ENCODE measurements around the gene ZNF512B. TPM values are rescaled to one million over a fixed set of nuclear protein-coding genes. Genes with fewer than 3 reads are reported as not detected.
"Not testable (repeated sequence)": the region's sequence is repeated elsewhere in the genome, so short reads cannot be mapped to it uniquely, and the experiment has no call there.

ZNF512B gene
- total RNA-seq, 2 donors from 2014 or later, result 10.0 to 21.4 TPM

DNA sequence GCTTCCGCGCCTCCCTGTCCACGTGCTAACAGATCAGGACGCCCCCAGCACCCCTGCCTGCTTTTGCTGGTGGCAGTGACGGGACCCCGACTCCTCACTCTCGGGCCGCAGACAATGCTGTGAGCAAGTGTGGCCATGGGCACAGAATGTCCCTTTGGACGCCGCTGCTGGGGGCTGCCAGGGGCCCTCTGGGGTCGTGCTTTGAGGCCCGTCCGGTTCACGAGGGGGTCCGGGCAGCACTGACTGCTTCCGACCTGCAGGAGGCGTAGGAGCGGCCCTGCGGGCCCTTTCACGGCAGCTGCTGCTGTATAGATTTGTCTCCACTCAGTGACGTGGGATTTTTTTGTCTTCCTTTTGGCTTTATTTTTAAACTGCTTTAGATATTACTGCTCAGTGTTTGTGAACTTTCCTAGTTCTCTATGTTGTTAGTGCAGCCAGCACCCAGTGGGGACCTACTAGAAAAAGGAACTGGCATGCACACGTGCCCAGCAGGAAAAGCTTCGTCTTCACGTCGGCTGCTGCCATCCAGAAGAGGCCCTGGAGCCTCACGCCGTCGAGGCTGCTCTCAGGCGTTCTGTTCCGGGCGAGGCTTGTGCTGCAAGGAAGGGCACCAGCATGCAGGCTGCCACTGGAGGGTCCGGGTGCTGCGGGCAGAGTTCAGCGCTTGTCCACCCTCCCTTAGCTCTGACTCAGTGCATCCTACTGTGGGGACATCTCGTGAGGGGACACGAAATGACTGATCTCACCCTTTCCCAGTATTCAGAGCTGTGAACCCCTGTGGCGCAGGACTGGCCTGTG is 35.3 kb downstream of the ZNF512B start:
- peaks cover 0 to 4% of the 10 kb centered on the region in 2 donors for H3K36me3 Mint-ChIP-seq
- no peaks in the 10 kb centered on the region for H3K9me3 Mint-ChIP-seq
- DNase-seq (ENCODE audit: low spot score in 2 of 2) (no peak), ATAC-seq (no peak)
- H3K27ac Mint-ChIP-seq, result peak overlapping the region in 1 of 2 donors; percentile 57

DNA sequence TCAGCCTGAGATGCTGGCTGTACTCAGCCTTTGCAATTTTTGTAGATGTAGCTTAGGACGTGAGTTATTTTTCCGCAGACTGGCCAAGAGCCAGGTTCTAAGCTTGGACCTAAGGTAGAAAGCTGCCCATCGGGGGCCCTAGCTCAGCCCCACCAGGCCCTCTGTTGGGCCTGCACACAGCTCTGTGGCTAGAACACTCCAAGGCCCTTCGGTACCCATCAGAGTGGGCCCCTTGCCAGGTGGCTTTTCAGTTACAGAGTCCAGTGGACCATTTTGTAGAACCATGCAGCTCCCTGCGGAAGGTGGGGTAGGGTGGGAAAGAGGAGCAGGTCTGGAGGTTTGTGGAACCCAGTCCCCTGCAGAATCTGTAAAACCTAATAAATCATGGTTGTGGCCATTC is 36.1 kb downstream of the ZNF512B start:
- Mint-ChIP-seq H3K9me3 (no peaks in the 10 kb centered on the region), H3K27ac (no peak overlapping the region), H3K36me3 (peaks cover 4 to 8% of the 10 kb centered on the region in 2 donors)
- DNase-seq (ENCODE audit: low spot score in 2 of 2), result no peak
- ATAC-seq, result no peak

DNA sequence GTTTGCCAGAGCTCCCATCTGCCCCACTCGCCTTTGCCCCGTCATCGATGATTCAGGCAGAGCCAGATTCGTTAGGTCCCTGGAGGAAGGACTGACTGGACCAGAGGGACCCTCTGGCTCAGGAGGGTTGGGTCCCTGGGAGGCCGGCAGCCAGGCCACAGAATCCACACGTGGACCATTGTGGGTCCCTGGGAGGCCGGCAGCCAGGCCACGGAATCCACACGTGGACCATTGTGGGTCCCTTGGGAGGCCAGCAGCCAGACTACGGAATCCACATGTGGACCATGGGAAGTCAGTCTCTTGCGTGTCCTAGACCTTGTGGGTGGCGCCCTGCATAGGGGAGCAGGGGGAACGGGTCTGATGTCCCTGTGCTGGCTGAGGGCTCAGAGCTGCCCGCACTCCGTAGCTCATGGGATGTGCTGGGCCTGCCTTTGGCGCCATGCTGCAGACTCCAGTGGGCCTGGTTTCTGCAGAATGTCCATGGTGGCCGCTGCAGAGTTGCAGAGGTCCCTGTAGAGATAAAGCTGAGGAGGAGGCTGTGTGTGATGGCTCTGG is 37.0 kb downstream of the ZNF512B start:
- DNase-seq (ENCODE audit: low spot score in 2 of 2) (no peak), ATAC-seq (peak in 1 of 2 donors; percentile 22)
- Mint-ChIP-seq H3K36me3 (peaks cover 8 to 11% of the 10 kb centered on the region in 2 donors), H3K27ac (no peak overlapping the region), H3K9me3 (no peaks in the 10 kb centered on the region)

DNA sequence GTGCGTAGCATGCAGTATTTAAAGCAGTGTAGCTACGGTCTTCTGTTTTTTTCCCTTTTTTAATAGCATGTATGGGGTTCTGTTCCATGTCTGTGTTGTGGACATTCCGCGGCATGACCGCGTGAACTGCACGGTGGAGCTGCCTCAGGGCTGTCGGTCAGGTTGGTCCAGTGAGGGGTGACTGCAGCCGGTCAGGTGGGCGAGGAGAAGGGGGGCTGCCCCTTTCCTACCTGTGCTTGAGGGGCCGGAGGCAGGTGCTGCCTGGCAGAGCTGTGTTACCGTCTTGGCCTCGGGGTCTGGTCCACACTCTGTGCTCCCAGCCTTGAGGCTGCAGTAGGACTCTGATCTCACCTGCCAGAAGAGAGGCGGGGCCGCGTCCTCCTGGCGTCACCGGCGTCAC is 38.0 kb downstream of the ZNF512B start:
- no peak for DNase-seq (ENCODE audit: low spot score in 2 of 2)
- ATAC-seq, result peak in 1 of 2 donors; percentile 10
- H3K27ac Mint-ChIP-seq, result peak overlapping the region in 1 of 2 donors; percentile 36
- no peaks in the 10 kb centered on the region for H3K9me3 Mint-ChIP-seq
- H3K36me3 Mint-ChIP-seq, result peaks cover 8 to 11% of the 10 kb centered on the region in 2 donors

DNA sequence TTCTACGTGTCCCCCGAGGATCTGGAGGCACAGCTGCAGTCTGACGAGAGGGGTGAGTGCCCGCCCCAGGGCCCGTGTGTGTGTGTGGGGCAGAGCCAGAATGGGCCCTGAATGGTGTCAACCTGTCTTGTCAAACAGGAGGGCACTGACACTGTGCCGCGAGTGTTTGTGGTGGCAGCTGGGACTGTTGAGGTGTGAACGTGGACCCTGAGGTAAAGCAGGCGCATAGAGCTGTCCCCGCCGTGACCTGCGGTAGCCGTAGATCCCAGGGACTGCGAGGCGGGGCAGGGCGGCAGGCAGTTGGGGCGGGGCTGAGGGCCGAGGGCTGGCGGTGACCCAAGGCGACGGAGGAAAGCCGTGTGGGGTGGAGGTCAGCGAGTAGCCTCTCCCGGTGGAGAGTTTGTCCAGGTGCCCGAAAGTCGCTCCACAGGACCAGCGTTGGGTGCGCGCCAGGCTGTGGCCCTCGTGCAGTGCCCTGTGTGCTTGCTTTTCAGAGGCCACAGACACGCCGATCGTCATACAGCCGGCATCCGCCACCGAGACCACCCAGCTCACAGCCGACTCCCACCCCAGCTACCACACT is 38.7 kb downstream of the ZNF512B start:
- H3K27ac Mint-ChIP-seq, result no peak overlapping the region

DNA sequence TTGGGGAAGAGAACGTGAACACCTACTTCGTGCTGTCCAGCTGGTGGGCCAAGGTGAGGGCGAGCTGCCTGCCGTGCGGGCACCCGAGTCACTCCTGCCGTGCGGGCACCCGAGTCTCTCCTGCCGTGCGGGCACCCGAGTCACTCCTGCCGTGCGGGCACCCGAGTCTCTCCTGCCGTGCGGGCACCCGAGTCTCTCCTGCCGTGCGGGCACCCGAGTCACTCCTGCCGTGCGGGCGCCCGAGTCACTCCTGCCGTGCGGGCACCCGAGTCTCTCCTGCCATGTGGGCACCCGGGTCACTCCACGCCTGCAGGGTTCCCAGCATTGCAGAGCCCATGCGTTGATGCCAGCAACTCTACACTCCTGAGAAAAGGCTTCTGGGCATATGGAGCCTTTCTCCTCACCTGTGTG is 40.3 kb downstream of the ZNF512B start:
- not testable (repeated sequence) for H3K9me3 Mint-ChIP-seq; DNase-seq (ENCODE audit: low spot score in 2 of 2); ATAC-seq
- Mint-ChIP-seq H3K27ac (peak overlapping the region in 1 of 2 donors; percentile 36), H3K36me3 (peaks cover 8 to 11% of the 10 kb centered on the region in 2 donors)

More for the DNA sequence above, 38.7 kb downstream of the ZNF512B start:
- Mint-ChIP-seq H3K9me3 (no peaks in the 10 kb centered on the region), H3K36me3 (peaks cover 8 to 11% of the 10 kb centered on the region in 2 donors)
- ATAC-seq (peak in 1 of 2 donors; percentile 3), DNase-seq (ENCODE audit: low spot score in 2 of 2) (no peak)

DNA sequence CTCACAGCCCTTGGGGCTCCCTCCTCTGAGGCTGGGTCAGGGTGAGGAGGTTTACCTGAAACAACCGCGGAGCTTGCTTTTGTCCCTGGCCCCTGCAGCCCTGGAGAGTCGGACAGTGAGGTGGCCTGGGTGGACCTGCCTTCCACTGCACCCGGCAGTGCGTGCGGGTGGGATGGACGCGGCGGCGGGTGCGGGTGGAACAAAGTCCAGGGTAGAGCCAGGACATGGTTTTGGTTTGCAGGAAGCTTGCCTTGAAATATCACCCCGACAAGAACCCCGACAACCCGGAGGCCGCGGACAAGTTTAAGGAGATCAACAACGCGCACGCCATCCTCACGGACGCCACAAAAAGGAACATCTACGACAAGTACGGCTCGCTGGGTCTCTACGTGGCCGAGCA is 40.7 kb downstream of the ZNF512B start:
- peak overlapping the region in 1 of 2 donors; percentile 44 for H3K27ac Mint-ChIP-seq
- no peak for DNase-seq (ENCODE audit: low spot score in 2 of 2)
- no peak for ATAC-seq
- H3K36me3 Mint-ChIP-seq, result peaks cover 8 to 11% of the 10 kb centered on the region in 2 donors
- H3K9me3 Mint-ChIP-seq, result no peaks in the 10 kb centered on the region

DNA sequence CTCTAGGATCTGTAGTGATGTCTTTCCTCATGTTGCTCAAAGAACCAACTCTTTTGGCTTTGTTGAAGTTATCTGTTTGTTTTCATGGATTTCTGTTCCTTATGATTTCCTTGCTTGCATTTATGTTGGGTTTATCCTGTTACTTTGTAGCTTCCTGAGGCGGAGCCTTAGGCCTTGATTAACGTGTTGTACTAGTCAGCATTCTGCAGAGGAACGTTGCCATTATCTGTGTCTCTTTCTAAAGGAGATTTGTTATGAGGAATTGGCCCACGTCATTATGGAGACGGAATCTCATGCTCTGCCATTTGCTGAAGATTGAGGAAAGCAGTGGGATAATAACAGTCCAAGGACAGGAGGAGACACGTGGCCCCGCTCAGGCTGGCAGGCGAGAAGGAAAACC is 43.4 kb downstream of the ZNF512B start:
- Mint-ChIP-seq H3K9me3 (no peaks in the 10 kb centered on the region), H3K27ac (peak overlapping the region; percentile 29 to 53), H3K36me3 (peaks cover 8 to 11% of the 10 kb centered on the region in 2 donors)
- DNase-seq (ENCODE audit: low spot score in 2 of 2) (no peak), ATAC-seq (no peak)

DNA sequence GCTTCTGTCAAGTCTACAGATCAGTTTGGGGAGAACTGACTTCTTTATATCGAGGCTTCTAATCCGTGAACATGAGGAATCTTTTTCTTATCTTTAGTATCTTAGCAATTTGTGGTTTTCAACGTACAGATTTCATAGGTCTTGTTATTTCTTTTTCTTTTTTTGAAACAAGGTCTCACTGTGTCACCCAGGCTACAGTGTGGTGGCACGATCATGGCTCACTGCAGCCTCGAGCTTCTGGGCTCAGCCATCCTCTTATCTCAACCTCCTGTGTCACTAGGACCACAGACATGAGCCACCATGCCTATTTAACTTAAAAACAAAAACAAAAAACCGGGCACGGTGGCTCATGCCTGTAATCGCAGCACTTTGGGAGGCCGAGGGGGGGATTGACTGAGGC is 45.5 kb downstream of the ZNF512B start:
- no peaks in the 10 kb centered on the region for H3K9me3 Mint-ChIP-seq
- no peak for DNase-seq (ENCODE audit: low spot score in 2 of 2)
- H3K36me3 Mint-ChIP-seq, result peaks cover 4 to 11% of the 10 kb centered on the region in 2 donors
- ATAC-seq, result no peak
- peak overlapping the region in 1 of 2 donors; percentile 63 for H3K27ac Mint-ChIP-seq

DNA sequence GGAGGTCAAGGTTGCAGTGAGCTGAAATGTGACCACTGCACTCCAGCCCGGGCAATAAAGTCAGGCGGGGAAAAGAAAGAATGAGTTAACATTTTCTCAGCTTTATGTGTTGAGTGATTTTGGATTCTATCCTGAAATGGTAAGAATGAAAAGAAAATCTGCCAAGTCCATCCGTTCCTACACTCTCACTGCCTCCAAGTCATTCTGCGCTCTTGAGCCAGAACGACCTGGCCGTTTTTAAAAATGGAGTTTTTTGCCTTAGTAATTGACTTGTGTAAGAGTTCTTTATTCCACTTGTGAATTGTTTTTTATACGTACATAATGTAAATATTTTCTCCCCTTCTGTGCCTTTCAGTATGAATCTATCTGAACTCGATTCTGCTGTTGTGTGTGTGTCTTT is 46.1 kb downstream of the ZNF512B start:
- H3K9me3 Mint-ChIP-seq, result no peaks in the 10 kb centered on the region
- ATAC-seq, result no peak
- no peak for DNase-seq (ENCODE audit: low spot score in 2 of 2)
- H3K27ac Mint-ChIP-seq, result peak overlapping the region in 1 of 2 donors; percentile 63
- peaks cover under 1 to 7% of the 10 kb centered on the region in 2 donors for H3K36me3 Mint-ChIP-seq

DNA sequence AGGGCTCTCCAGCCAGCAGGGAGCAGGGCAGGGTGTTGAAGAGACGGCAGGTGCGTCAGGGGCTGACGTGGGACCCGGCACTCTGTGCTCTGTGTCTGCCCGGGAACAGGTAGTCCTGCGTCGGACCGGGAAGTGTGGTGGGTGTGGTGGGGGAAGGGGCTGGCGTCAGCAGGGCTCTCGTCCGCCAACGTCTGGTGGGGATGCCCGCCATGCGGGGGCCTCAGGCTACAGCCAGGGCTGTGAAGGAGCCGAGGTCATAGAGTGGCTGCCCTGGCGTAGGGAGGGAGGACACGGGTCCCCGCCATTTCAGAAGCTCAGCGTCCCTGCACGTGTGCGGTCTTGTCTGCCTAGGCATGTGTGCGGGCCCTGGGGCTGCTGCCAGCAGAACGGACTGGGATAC is 49.5 kb downstream of the ZNF512B start:
- ATAC-seq (no peak), DNase-seq (ENCODE audit: low spot score in 2 of 2) (no peak)
- no peak overlapping the region for H3K27ac Mint-ChIP-seq
- no peaks in the 10 kb centered on the region for H3K9me3 Mint-ChIP-seq
- H3K36me3 Mint-ChIP-seq, result peaks cover 0 to 2% of the 10 kb centered on the region in 2 donors

DNA sequence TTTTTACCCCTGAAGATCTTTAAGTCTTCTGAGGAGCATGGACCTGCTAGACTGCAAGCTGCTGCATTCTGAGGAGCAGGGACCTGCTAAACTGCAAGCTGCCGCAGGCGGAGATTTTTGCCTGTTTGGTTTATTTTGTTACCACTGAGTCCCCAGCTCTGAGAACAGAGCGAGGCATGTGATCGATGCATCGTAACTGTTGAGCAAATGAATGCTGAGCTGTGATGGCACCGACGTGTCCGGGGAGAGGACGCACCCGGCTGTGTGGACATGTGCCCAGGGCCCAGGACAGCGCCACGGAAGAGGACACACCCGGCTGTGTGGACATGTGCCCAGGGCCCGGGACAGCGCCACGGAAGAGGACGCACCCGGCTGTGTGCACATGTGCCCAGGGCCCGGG is 50.6 kb downstream of the ZNF512B start:
- H3K27ac Mint-ChIP-seq, result no peak overlapping the region
- no peaks in the 10 kb centered on the region for H3K9me3 Mint-ChIP-seq
- ATAC-seq (no peak), DNase-seq (ENCODE audit: low spot score in 2 of 2) (no peak)
- H3K36me3 Mint-ChIP-seq, result peaks cover 0 to 8% of the 10 kb centered on the region in 2 donors

DNA sequence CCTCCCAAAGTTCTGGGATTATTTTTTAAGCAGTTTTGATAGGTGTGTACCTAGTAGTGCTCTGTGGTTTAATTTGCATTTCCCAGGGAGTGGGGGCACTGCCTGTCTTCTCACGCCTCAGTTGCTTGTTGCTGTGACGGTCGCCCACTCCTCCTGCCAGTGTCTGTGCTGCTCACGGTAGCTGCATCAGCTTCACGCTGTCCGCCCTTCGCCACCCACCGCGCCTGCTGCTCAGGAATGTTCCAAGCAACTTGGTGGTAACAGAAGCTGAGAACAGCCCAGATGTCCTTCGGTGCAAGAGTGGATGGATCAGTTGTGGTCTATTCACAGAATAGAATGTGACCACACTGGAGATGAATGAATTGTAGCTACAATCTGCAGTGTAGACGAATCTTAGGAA is 51.9 kb downstream of the ZNF512B start:
- H3K36me3 Mint-ChIP-seq, result peaks cover 0 to 8% of the 10 kb centered on the region in 2 donors
- DNase-seq (ENCODE audit: low spot score in 2 of 2) (no peak), ATAC-seq (no peak)
- no peak overlapping the region for H3K27ac Mint-ChIP-seq
- no peaks in the 10 kb centered on the region for H3K9me3 Mint-ChIP-seq

DNA sequence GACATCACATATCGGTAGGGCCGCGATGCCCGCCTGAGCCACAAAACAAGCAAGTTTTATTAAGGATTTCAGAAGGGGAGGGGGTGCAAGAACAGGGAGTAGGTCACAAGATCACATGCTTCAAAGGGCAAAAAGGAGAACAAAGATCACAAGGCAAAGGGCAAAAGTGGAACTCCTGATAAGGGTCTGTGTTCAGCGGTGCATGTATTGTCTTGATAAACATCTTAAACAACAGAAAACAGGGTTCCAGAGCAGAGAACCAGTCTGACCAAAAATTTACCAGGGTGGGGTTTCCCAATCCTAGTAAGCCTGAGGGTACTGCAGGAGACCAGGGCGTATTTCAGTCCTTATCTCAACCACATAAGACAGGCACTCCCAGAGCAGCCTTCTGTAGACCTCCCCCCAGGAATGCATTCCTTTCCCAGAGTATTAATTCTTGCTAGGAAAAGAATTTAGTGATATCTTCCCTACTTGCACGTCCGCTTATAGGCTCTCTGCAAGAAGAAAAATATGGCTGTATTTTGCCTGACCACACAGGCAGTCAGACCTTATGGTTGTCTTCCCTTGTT is 53.3 kb downstream of the ZNF512B start:
- not testable (repeated sequence) for ATAC-seq; DNase-seq (ENCODE audit: low spot score in 2 of 2); H3K9me3 Mint-ChIP-seq; H3K36me3 Mint-ChIP-seq
- H3K27ac Mint-ChIP-seq, result peak overlapping the region in 1 of 2 donors; percentile 69

DNA sequence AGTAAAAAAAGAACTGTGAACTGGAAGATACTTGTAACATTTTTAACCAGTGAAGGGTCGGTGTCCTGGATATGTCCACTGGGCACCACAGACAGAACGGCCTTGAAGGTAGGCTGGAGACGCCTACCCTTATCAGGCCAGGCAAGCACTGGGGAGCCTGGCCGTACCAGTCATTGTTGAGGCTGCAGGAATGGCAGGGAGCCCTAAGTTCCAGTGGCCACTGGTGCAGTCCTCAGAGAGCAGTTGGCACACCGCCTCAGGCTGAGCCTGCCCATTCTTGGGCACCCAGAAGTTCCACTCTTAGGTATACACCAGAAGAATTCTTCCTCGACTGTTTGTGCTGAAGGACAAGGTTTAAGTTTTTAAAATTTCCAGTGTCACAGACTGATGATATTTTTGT is 54.3 kb downstream of the ZNF512B start:
- no peak for DNase-seq (ENCODE audit: low spot score in 2 of 2)
- no peaks in the 10 kb centered on the region for H3K9me3 Mint-ChIP-seq
- H3K27ac Mint-ChIP-seq, result peak overlapping the region in 1 of 2 donors; percentile 37
- ATAC-seq, result no peak
- peaks cover 0 to 8% of the 10 kb centered on the region in 2 donors for H3K36me3 Mint-ChIP-seq

DNA sequence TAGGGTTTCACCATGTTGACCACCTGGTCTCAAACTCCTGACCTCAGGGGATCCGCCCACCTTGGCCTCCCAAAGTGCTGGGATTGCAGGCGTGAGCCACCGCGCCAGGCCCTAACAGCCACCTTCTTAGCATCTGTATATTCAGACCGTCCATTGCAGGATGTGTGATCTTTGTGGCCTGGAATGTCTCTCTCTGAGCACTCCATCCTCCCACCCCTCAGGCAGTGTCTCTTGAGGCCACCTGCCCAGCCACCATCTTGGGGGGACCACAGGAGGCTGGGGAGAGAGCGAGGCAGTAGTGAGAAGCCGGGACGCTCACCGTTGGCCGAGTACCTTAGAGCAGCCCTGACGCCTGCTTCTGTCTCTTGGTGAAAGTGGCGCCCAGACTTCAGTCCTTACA is 56.0 kb downstream of the ZNF512B start:
- Mint-ChIP-seq H3K27ac (peak overlapping the region in 1 of 2 donors; percentile 55), H3K36me3 (peaks cover 0 to 8% of the 10 kb centered on the region in 2 donors), H3K9me3 (no peaks in the 10 kb centered on the region)
- ATAC-seq, result no peak
- no peak for DNase-seq (ENCODE audit: low spot score in 2 of 2)

DNA sequence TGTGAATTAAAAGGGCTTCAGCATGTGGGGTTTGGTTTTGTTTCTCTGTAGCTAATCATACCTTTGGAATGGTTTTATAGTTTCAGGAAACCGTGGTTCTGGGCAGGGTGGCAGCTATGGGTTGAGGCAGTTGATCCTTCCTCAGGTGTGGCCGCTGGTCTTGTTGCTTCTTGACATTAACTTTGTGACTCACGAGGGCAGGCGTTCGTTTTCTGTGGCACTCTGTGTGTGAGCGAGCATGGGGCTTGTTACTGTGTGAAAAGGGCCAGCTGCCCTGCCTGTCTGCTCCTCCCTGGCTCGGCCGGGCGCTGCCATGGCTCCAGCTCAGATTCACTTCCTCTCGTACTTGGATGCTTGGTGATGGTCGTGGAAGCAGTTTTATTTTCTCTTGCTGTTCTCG is 58.6 kb downstream of the ZNF512B start:
- Mint-ChIP-seq H3K36me3 (peaks cover 0 to 8% of the 10 kb centered on the region in 2 donors), H3K9me3 (no peaks in the 10 kb centered on the region), H3K27ac (peak overlapping the region; percentile 28 to 77)
- ATAC-seq (peak in 1 of 2 donors; percentile 68), DNase-seq (ENCODE audit: low spot score in 2 of 2) (no peak)

Measured in activated naive CD4-positive, alpha-beta T cell treated with anti-CD3 and anti-CD28 coated beads, Interleukin-2, amount 50 U/mL, for 72 hours (primary cell).